Fibroblast of lung (primary cell): ENCODE measurements around the gene LPCAT3. TPM values are rescaled to one million over a fixed set of nuclear protein-coding genes. Genes with fewer than 3 reads are reported as not detected.
"Not testable (repeated sequence)": the region's sequence is repeated elsewhere in the genome, so short reads cannot be mapped to it uniquely, and the experiment has no call there.

Experiments
- DNase-seq, 2 donors: peaks; one replicate each; pipeline versions ENCODE4 v3.0.0 to v3.0.0-alpha.2; 2010; ENCODE audit warnings: low read depth in 2 of 2
- H2AFZ ChIP-seq: 2 replicates; pipeline ENCODE4 v1.5.1; 2012; ENCODE audit warnings: low read length, control low read depth, inconsistent platforms
- H3K27ac ChIP-seq: 2 replicates; pipeline ENCODE4 v1.5.1; 2011; ENCODE audit warnings: low read length, control low read depth; ENCODE audit not compliant: insufficient read depth
- H3K27me3 ChIP-seq: 2 replicates; pipeline ENCODE4 v1.5.1; 2011; ENCODE audit warnings: mild to moderate bottlenecking, low read length; ENCODE audit not compliant: control insufficient read depth, insufficient read depth
- H3K36me3 ChIP-seq: 2 replicates; pipeline ENCODE4 v1.5.1; 2011; ENCODE audit warnings: low read length; ENCODE audit not compliant: control insufficient read depth, insufficient read depth
- H3K4me1 ChIP-seq: 2 replicates; pipeline ENCODE4 v1.5.1; 2011; ENCODE audit warnings: low read length; ENCODE audit not compliant: control insufficient read depth, insufficient read depth; ENCODE audit errors: extremely low read depth
- H3K4me2 ChIP-seq: 2 replicates; pipeline ENCODE4 v1.5.1; 2011; ENCODE audit warnings: low read length, control low read depth; ENCODE audit not compliant: insufficient read depth; ENCODE audit errors: extremely low read depth
- H3K4me3 ChIP-seq, 4 experiments: fragments of 200-600 bp in 1 of 4; sonication (generic) in 1 of 4; replicated peaks in 1 of 4; 2 replicates each; pipeline ENCODE4 v1.5.1; 2011 to 2016; ENCODE audit warnings: low read length in 4 of 4, low read depth in 3 of 4, mild to moderate bottlenecking in 3 of 4, control low read depth in 2 of 4, inconsistent platforms in 1 of 4, mixed read lengths in 1 of 4; ENCODE audit not compliant: insufficient read depth in 1 of 4; ENCODE audit errors: control extremely low read depth in 1 of 4
- H3K79me2 ChIP-seq: 2 replicates; pipeline ENCODE4 v1.5.1; 2012; ENCODE audit warnings: mild to moderate bottlenecking, low read length, inconsistent platforms; ENCODE audit not compliant: control insufficient read depth, insufficient read depth
- H3K9ac ChIP-seq: 2 replicates; pipeline ENCODE4 v1.5.1; 2011; ENCODE audit warnings: mild to moderate bottlenecking, low read length, control low read depth; ENCODE audit not compliant: insufficient read depth
- H3K9me3 ChIP-seq: 2 replicates; pipeline ENCODE4 v1.5.1; 2012; ENCODE audit warnings: low read depth, low read length; ENCODE audit not compliant: control insufficient read depth, insufficient read depth
- H4K20me1 ChIP-seq: 2 replicates; pipeline ENCODE4 v1.5.1; 2011; ENCODE audit warnings: low read length; ENCODE audit not compliant: control insufficient read depth, insufficient read depth; ENCODE audit errors: extremely low read depth
- CTCF ChIP-seq, 2 donors: IDR thresholded peaks in 1 of 2; conservative IDR thresholded peaks in 1 of 2; 1 replicate in 1 of 2; 2 replicates in 1 of 2; pipeline ENCODE4 v1.5.1; 2011 to 2012; ENCODE audit warnings: low read length in 2 of 2, control low read depth in 1 of 2, inconsistent platforms in 1 of 2, low read depth in 1 of 2, mild to moderate bottlenecking in 1 of 2
- EZH2 ChIP-seq: IDR thresholded peaks from 2 replicates; pipeline ENCODE4 v1.5.1; 2012; ENCODE audit warnings: low read length, control low read depth, mild to moderate bottlenecking; ENCODE audit errors: missing control alignments
- polyA plus RNA-seq, 2 donors: library from polyadenylated mRNA; depleted of rRNA in 1 of 2; stranded (reverse) in 1 of 2; unstranded in 1 of 2; fragments of >200 nt; gene quantifications; 2 replicates each; pipeline ENCODE4 v1.2.1, GENCODE V29; 2011 to 2012; ENCODE audit warnings: missing spikeins in 1 of 2
- total RNA-seq: library from RNA; depleted of rRNA; stranded (reverse); fragments of >200 nt; gene quantifications from 2 replicates; pipeline ENCODE4 v1.2.1, GENCODE V29; 2014

LPCAT3 gene
- total and polyA plus RNA-seq, 2 donors (not counting 1 experiment from before 2014, with no cell fraction given): 11.4 to 54.0 TPM

- no peak overlapping the region for H3K4me2 ChIP-seq
- no peak overlapping the region for H2AFZ ChIP-seq
- H3K9ac ChIP-seq: no peak overlapping the region
- H3K4me1 ChIP-seq: peaks cover 3% of the 10 kb centered on the region
- DNase-seq: no peak
- no peaks in the 10 kb centered on the region for H4K20me1 ChIP-seq
- H3K27me3 ChIP-seq: peaks cover 11% of the 10 kb centered on the region
- H3K27ac ChIP-seq: no peak overlapping the region
- TF ChIP-seq EZH2: no peak
- no peak for TF ChIP-seq CTCF (conservative IDR thresholded peaks at IDR 0.05 in 1 of 2, IDR thresholded peaks at IDR 0.05 in 1 of 2; ENCODE audit: low read depth in 1 of 2, low read length in 2 of 2)
- H3K9me3 ChIP-seq: no peaks in the 10 kb centered on the region
- H3K79me2 ChIP-seq: no peaks in the 10 kb centered on the region
- H3K4me3 ChIP-seq: no peak overlapping the region
- no peaks in the 10 kb centered on the region for H3K36me3 ChIP-seq
These were observed 36.6 kb upstream of the LPCAT3 start for GRCh38 chr12:7054925-7055324.

- H3K4me2 ChIP-seq, H4K20me1 ChIP-seq, H2AFZ ChIP-seq, H3K79me2 ChIP-seq, H3K9me3 ChIP-seq, DNase-seq, H3K9ac ChIP-seq, H3K27ac ChIP-seq, H3K4me1 ChIP-seq, H3K27me3 ChIP-seq, H3K36me3 ChIP-seq, H3K4me3 ChIP-seq: not testable (repeated sequence)
These were observed 31.7 kb upstream of the LPCAT3 start for GRCh38 chr12:7049973-7050372.

DNA sequence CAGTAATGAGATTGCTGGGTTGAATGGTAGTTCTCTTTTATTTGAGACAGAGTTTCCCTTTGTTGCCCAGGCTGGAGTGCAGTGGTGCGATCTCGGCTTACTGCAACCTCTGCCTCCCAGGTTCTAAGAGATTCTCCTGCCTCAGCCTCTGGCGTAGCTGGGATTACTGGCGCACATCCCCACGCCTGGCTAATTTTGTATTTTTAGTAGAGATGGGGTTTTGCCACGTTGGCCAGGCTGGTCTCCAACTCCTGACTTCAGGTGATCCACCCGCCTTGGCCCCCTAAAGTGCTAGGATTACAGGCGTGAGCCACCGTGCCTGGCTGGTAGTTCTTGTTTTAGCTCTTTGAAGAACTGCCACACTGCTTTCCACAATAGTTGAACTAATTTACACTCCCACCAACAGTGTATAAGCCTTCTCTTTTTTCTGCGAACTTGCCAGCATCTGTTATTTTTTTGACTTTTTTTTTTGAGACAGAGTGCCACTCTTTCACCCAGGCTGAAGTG is 31.2 kb upstream of the LPCAT3 start:
- H3K27ac ChIP-seq, H3K4me3 ChIP-seq, DNase-seq, H3K9me3 ChIP-seq, H3K4me2 ChIP-seq, H4K20me1 ChIP-seq, H3K27me3 ChIP-seq, H3K36me3 ChIP-seq, H3K79me2 ChIP-seq, H3K9ac ChIP-seq, H2AFZ ChIP-seq, H3K4me1 ChIP-seq: not testable (repeated sequence)

GRCh38 chr12:7047306-7047705 is 29.0 kb upstream of the LPCAT3 start:
- H3K27ac ChIP-seq: no peak overlapping the region
- H3K79me2 ChIP-seq: no peaks in the 10 kb centered on the region
- H3K4me1 ChIP-seq: no peaks in the 10 kb centered on the region
- TF ChIP-seq EZH2: no peak
- TF ChIP-seq CTCF (conservative IDR thresholded peaks at IDR 0.05 in 1 of 2, IDR thresholded peaks at IDR 0.05 in 1 of 2; ENCODE audit: low read depth in 1 of 2, low read length in 2 of 2): no peak
- no peak overlapping the region for H3K9ac ChIP-seq
- no peaks in the 10 kb centered on the region for H3K36me3 ChIP-seq
- peaks cover 5% of the 10 kb centered on the region for H3K27me3 ChIP-seq
- H3K9me3 ChIP-seq: no peaks in the 10 kb centered on the region
- H3K4me3 ChIP-seq: no peak overlapping the region
- DNase-seq: no peak
- H4K20me1 ChIP-seq: no peaks in the 10 kb centered on the region
- no peak overlapping the region for H2AFZ ChIP-seq
- no peak overlapping the region for H3K4me2 ChIP-seq
